KMS-11 (cell line): Measurements from ENCODE around the gene RNF6.

Experiments used
- H2AFZ ChIP-seq: fragments of 200-600 bp; sonication (generic); 2 replicates; pipeline ENCODE4 v1.6.1; 2016; ENCODE audit warnings: antibody characterized with exemption, mixed run types, low read depth
- H3K27ac ChIP-seq: fragments of 200-600 bp; sonication (generic); 2 replicates; pipeline ENCODE4 v1.6.1; 2016; ENCODE audit warnings: mild to moderate bottlenecking, mixed run types
- H3K27me3 ChIP-seq: fragments of 200-600 bp; sonication (generic); 2 replicates; pipeline ENCODE4 v1.6.1; 2017; ENCODE audit warnings: mild to moderate bottlenecking, low read depth, mixed run types, moderate library complexity; ENCODE audit not compliant: insufficient read depth
- H3K36me3 ChIP-seq: fragments of 200-600 bp; sonication (generic); 2 replicates; pipeline ENCODE4 v1.6.1; 2017; ENCODE audit warnings: mild to moderate bottlenecking, mixed run types; ENCODE audit not compliant: insufficient read depth
- H3K4me1 ChIP-seq: fragments of 200-600 bp; sonication (generic); 2 replicates; pipeline ENCODE4 v1.6.1; 2016; ENCODE audit warnings: mild to moderate bottlenecking, low read depth, mixed run types; ENCODE audit not compliant: poor library complexity, severe bottlenecking
- H3K4me2 ChIP-seq: fragments of 200-600 bp; sonication (generic); 2 replicates; pipeline ENCODE4 v1.7.0; 2016; ENCODE audit warnings: mild to moderate bottlenecking, mixed run types
- H3K4me3 ChIP-seq: fragments of 200-600 bp; sonication (generic); IDR thresholded peaks from 2 replicates; pipeline ENCODE4 v1.6.1; 2017; ENCODE audit warnings: low read depth, low read length, mixed read lengths; ENCODE audit not compliant: insufficient read depth
- H3K79me2 ChIP-seq: fragments of 200-600 bp; sonication (generic); 2 replicates; pipeline ENCODE4 v1.6.1; 2016; ENCODE audit warnings: low read depth, mixed run types; ENCODE audit not compliant: insufficient read depth
- H3K9ac ChIP-seq: fragments of 200-600 bp; sonication (generic); 2 replicates; pipeline ENCODE4 v1.6.1; 2016; ENCODE audit warnings: mild to moderate bottlenecking, mixed run types
- H4K20me1 ChIP-seq: fragments of 200-600 bp; sonication (generic); 2 replicates; pipeline ENCODE4 v1.6.1; 2016; ENCODE audit warnings: mild to moderate bottlenecking, mixed run types; ENCODE audit not compliant: insufficient read depth
- TF ChIP-seq, protein P1 (sequence below): fragments of 200-600 bp; sonication (generic); conservative IDR thresholded peaks from 2 replicates; pipeline ENCODE4 v1.6.1; 2017; ENCODE audit warnings: low read depth, mild to moderate bottlenecking, antibody characterized with exemption, low read length, moderate library complexity, mixed read lengths

Gene RNF6

DNA sequence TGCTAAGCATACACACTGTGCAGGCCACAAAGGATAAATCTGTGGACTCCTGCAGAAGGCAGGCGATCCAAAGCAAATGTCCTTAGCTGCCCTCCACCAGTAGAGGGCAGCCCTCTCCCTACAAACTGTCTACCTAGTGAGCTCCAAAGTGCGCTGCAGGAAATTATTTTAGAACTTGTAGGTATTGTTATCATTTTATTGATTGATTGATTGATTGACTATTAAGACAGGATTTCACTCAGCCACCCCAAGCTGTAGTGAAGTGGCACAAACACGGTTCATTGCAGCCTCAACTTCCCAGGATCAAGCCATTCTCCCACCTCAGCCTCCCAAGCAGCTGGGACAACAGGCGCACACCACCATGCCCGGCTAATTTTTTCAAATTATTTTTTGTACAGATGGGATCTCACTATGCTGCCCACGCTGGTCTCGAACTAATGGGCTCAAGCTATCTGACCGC is 37.3 kb downstream of the RNF6 start:
- Histone ChIP-seq H3K27me3 (no peaks in the 10 kb centered on the region), H3K36me3 (no peaks in the 10 kb centered on the region), H3K4me3 (no peak overlapping the region), H2AFZ (no peak overlapping the region), H3K79me2 (no peaks in the 10 kb centered on the region), H3K4me1 (no peaks in the 10 kb centered on the region), H4K20me1 (no peaks in the 10 kb centered on the region), H3K9ac (no peak overlapping the region), H3K4me2 (no peak overlapping the region), H3K27ac (no peak overlapping the region)
- TF ChIP-seq, protein P1, sequence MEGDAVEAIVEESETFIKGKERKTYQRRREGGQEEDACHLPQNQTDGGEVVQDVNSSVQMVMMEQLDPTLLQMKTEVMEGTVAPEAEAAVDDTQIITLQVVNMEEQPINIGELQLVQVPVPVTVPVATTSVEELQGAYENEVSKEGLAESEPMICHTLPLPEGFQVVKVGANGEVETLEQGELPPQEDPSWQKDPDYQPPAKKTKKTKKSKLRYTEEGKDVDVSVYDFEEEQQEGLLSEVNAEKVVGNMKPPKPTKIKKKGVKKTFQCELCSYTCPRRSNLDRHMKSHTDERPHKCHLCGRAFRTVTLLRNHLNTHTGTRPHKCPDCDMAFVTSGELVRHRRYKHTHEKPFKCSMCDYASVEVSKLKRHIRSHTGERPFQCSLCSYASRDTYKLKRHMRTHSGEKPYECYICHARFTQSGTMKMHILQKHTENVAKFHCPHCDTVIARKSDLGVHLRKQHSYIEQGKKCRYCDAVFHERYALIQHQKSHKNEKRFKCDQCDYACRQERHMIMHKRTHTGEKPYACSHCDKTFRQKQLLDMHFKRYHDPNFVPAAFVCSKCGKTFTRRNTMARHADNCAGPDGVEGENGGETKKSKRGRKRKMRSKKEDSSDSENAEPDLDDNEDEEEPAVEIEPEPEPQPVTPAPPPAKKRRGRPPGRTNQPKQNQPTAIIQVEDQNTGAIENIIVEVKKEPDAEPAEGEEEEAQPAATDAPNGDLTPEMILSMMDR, result peak; percentile 83

- H3K27me3 ChIP-seq, result no peaks in the 10 kb centered on the region
- H3K27ac ChIP-seq, result no peak overlapping the region
- no peaks in the 10 kb centered on the region for H3K79me2 ChIP-seq
- H3K4me1 ChIP-seq, result no peaks in the 10 kb centered on the region
- no peak overlapping the region for H3K4me2 ChIP-seq
- no peaks in the 10 kb centered on the region for H4K20me1 ChIP-seq
- H3K9ac ChIP-seq, result no peak overlapping the region
- no peaks in the 10 kb centered on the region for H3K36me3 ChIP-seq
- no peak overlapping the region for H2AFZ ChIP-seq
- H3K4me3 ChIP-seq, result no peak overlapping the region
- TF ChIP-seq, protein P1, result no peak
Observed at GRCh38 chr13:26183416-26183815, 38.7 kb downstream of the RNF6 start.

- H3K9ac ChIP-seq, result no peak overlapping the region
- no peaks in the 10 kb centered on the region for H4K20me1 ChIP-seq
- H3K27ac ChIP-seq, result no peak overlapping the region
- H3K4me2 ChIP-seq, result no peak overlapping the region
- H3K27me3 ChIP-seq, result no peaks in the 10 kb centered on the region
- no peak overlapping the region for H3K4me3 ChIP-seq
- H3K4me1 ChIP-seq, result no peaks in the 10 kb centered on the region
- H2AFZ ChIP-seq, result no peak overlapping the region
- H3K79me2 ChIP-seq, result no peaks in the 10 kb centered on the region
- no peaks in the 10 kb centered on the region for H3K36me3 ChIP-seq
- TF ChIP-seq, protein P1, result no peak
Observed at GRCh38 chr13:26179344-26179743, 42.8 kb downstream of the RNF6 start.

DNA sequence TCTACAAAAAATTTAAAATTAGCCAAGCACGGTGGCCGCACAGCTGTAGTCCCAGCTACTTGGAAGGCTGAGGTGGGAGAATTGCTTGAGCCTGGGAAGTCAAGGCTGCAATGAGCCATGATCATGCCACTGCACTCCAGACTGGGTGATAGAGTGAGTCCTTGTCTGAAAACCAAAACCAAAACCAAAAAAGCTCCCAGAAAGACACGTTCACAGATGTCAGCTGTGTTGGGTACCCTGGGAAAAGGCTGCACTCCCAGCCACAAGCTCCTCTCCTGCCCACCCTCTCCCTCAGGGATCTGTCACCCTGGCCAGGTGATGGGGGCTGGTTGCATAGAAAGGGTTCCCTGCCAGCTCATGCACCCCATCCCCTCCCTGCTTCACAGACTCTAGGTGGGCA is 53.3 kb downstream of the RNF6 start:
- Histone ChIP-seq H3K27ac (no peak overlapping the region), H3K4me3 (no peak overlapping the region), H3K9ac (no peak overlapping the region), H4K20me1 (no peaks in the 10 kb centered on the region), H3K4me1 (no peaks in the 10 kb centered on the region), H2AFZ (no peak overlapping the region), H3K36me3 (no peaks in the 10 kb centered on the region), H3K27me3 (no peaks in the 10 kb centered on the region), H3K4me2 (no peak overlapping the region), H3K79me2 (no peaks in the 10 kb centered on the region)
- TF ChIP-seq, protein P1, result no peak
